Transverse colon (tissue), 4 donors: Measurements from ENCODE around the gene FRYL. TPM values are rescaled to one million over a fixed set of nuclear protein-coding genes. Genes with fewer than 3 reads are reported as not detected.

Experiments
- DNase-seq: peaks from one replicate; pipeline ENCODE4 v3.0.0-alpha.2; 2019
- H3K27ac ChIP-seq, 4 donors: fragments of 200-600 bp; sonication (generic); 2 replicates each; pipeline ENCODE4 v1.5.1; 2016 to 2018; ENCODE audit warnings: inconsistent platforms in 4 of 4
- H3K27me3 ChIP-seq: fragments of 200-600 bp; sonication (generic); 2 replicates; pipeline ENCODE4 v1.5.1; 2017; ENCODE audit warnings: inconsistent platforms
- H3K36me3 ChIP-seq, 4 donors: fragments of 200-600 bp; sonication (generic); 2 replicates each; pipeline ENCODE4 v1.5.1; 2017 to 2019; ENCODE audit warnings: inconsistent platforms in 4 of 4
- H3K4me1 ChIP-seq, 4 donors: fragments of 200-600 bp; sonication (generic); 2 replicates each; pipeline ENCODE4 v1.5.1; 2017 to 2020; ENCODE audit warnings: inconsistent platforms in 4 of 4
- H3K4me3 ChIP-seq, 4 donors: fragments of 200-600 bp; sonication (generic); 1 replicate in 1 of 4; 2 replicates in 3 of 4; pipeline versions ENCODE4 v1.5.1 to v1.6.1; 2017 to 2019; ENCODE audit warnings: inconsistent platforms in 4 of 4
- H3K9me3 ChIP-seq, 2 donors: fragments of 200-600 bp; sonication (generic); 2 replicates each; pipeline ENCODE4 v1.5.1; 2017 to 2019; ENCODE audit warnings: inconsistent platforms in 2 of 2
- EP300 ChIP-seq: sonication (generic); formaldehyde crosslinking; IDR thresholded peaks from one replicate; pipeline ENCODE4 v1.6.1; 2017; ENCODE audit warnings: antibody characterized with exemption, low read depth
- POLR2A ChIP-seq: fragments of 450-650 bp; IDR thresholded peaks from one replicate; pipeline ENCODE4 v1.6.1; 2016; ENCODE audit warnings: antibody characterized with exemption, mild to moderate bottlenecking, moderate library complexity
- POLR2AphosphoS5 ChIP-seq, 3 donors: sonication (generic); formaldehyde crosslinking; IDR thresholded peaks; one replicate each; pipeline ENCODE4 v1.6.1; 2016; ENCODE audit warnings: antibody characterized with exemption in 3 of 3
- WGBS, 2 donors: methylation state at CpG; one replicate each; pipeline ENCODE4 v1.1.5; 2018; ENCODE audit warnings: low coverage in 1 of 2; 5-methylcytosine and 5-hydroxymethylcytosine counted together
- in situ Hi-C, 4 donors: fragments of 200-750 bp; cut with MboI; loops; one replicate each; pipeline versions ENCODE4 v1.15.0 to v1.15.1; 2017; ENCODE audit warnings: low sequenced_read_pairs in 3 of 4, low pct_ligation_motif_present in 1 of 4, low pct_unique_long_range_greater_than_20kb in 1 of 4
- intact Hi-C: fragments of 100-400 bp; cut with DNase I; formaldehyde crosslinking; loops from one replicate; pipeline ENCODE4 v1.15.1; 2023; ENCODE audit warnings: low total_unique reads
- total RNA-seq, 4 donors: library from RNA; depleted of rRNA; stranded (reverse); fragments of >200 nt; gene quantifications; one replicate each; pipeline ENCODE4 v1.1.0, GENCODE V29; 2016
- TF ChIP-seq, protein P1 (sequence below), 5 experiments: fragments of 200-600 bp in 3 of 5; fragments of 450-650 bp in 2 of 5; sonication (generic) in 3 of 5; IDR thresholded peaks; 1 replicate in 2 of 5; 2 replicates in 3 of 5; pipeline ENCODE4 v1.5.1; 2016 to 2017; ENCODE audit warnings: antibody characterized with exemption in 5 of 5, inconsistent platforms in 3 of 5, mild to moderate bottlenecking in 2 of 5, moderate library complexity in 1 of 5

Gene FRYL
- total RNA-seq, 4 donors from 2014 or later: 477 to 645 (median 545) TPM

DNA sequence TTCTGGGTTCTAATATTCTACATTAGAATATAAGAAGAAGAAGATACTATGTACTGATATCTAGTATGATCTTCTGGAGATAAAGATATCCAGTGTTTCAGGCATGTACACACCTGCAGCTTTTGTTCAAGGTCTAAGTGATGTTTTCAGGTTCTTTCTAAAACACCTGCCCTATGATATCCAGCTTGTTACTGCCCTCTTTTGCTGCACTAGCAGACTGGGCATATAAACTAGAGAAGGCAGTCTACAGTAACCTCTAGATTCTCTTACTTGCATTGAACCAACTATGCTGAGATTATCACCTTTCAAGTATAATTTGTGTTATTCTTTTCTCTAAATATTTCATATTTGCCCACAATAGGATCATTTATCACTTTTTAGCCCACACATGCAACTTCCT is 1.9 kb upstream of the FRYL start:
- Histone ChIP-seq H3K4me1 (peaks cover 4 to 24% (median 20%) of the 10 kb centered on the region in 4 donors), H3K27me3 (no peaks in the 10 kb centered on the region), H3K36me3 (no peaks in the 10 kb centered on the region), H3K4me3 (no peak overlapping the region), H3K27ac (peak overlapping the region in 1 of 4 donors; percentile 98), H3K9me3 (no peaks in the 10 kb centered on the region)
- intact Hi-C loops (no loop called here), in situ Hi-C loops (loop anchor here in 3 of 4 donors (10.0 to 25.0 kb wide), 3 partner anchors 53 to 445 kb away; partner anchors contain the start of genes SLAIN2 (in 2 of the 3) and OCIAD1 (in 1 of the 3))
- no peak for DNase-seq
- TF ChIP-seq POLR2AphosphoS5 (IDR thresholded peaks at IDR 0.05) (no peak), EP300 (no peak), POLR2A (no peak)
- TF ChIP-seq, protein P1, sequence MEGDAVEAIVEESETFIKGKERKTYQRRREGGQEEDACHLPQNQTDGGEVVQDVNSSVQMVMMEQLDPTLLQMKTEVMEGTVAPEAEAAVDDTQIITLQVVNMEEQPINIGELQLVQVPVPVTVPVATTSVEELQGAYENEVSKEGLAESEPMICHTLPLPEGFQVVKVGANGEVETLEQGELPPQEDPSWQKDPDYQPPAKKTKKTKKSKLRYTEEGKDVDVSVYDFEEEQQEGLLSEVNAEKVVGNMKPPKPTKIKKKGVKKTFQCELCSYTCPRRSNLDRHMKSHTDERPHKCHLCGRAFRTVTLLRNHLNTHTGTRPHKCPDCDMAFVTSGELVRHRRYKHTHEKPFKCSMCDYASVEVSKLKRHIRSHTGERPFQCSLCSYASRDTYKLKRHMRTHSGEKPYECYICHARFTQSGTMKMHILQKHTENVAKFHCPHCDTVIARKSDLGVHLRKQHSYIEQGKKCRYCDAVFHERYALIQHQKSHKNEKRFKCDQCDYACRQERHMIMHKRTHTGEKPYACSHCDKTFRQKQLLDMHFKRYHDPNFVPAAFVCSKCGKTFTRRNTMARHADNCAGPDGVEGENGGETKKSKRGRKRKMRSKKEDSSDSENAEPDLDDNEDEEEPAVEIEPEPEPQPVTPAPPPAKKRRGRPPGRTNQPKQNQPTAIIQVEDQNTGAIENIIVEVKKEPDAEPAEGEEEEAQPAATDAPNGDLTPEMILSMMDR (IDR thresholded peaks at IDR 0.05): no peak

DNA sequence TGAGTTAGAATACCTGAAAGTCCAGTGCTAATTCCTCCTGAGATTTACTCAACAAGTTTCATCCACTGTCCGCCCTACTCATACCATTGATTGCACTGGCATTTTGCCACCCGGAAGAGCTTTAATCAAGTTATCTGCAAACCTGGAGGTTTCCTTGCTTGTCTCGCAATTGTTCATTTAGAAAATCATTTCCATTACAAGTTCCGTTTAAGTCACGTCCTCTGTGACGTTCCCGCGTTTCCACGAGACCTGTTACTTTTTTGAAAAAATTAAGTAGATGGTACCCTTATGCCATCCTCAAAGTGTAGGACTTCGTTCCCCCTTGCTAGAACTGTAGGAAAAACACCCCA is 761 bp upstream of the FRYL start:
- DNase-seq: peak; percentile 60
- H3K4me3 ChIP-seq: peak overlapping the region; percentile 37 to 97 (median 79)
- in situ Hi-C loops: loop anchor here in 3 of 4 donors (10.0 to 25.0 kb wide), 3 partner anchors 54 to 444 kb away; partner anchors contain the start of genes SLAIN2 (in 2 of the 3) and OCIAD1 (in 1 of the 3)
- H3K9me3 ChIP-seq: no peaks in the 10 kb centered on the region
- no peaks in the 10 kb centered on the region for H3K27me3 ChIP-seq
- TF ChIP-seq POLR2A (no peak), POLR2AphosphoS5 (IDR thresholded peaks at IDR 0.05) (no peak)
- no peaks in the 10 kb centered on the region for H3K36me3 ChIP-seq
- H3K4me1 ChIP-seq: peaks cover 14 to 35% (median 28%) of the 10 kb centered on the region in 4 donors
- H3K27ac ChIP-seq: peak overlapping the region; percentile 87 to 99 (median 98)
- WGBS, 2 donors: 0 to 1% methylated on average over 1 to 10 of the region's 10 CpGs
- intact Hi-C loops: no loop called here

DNA sequence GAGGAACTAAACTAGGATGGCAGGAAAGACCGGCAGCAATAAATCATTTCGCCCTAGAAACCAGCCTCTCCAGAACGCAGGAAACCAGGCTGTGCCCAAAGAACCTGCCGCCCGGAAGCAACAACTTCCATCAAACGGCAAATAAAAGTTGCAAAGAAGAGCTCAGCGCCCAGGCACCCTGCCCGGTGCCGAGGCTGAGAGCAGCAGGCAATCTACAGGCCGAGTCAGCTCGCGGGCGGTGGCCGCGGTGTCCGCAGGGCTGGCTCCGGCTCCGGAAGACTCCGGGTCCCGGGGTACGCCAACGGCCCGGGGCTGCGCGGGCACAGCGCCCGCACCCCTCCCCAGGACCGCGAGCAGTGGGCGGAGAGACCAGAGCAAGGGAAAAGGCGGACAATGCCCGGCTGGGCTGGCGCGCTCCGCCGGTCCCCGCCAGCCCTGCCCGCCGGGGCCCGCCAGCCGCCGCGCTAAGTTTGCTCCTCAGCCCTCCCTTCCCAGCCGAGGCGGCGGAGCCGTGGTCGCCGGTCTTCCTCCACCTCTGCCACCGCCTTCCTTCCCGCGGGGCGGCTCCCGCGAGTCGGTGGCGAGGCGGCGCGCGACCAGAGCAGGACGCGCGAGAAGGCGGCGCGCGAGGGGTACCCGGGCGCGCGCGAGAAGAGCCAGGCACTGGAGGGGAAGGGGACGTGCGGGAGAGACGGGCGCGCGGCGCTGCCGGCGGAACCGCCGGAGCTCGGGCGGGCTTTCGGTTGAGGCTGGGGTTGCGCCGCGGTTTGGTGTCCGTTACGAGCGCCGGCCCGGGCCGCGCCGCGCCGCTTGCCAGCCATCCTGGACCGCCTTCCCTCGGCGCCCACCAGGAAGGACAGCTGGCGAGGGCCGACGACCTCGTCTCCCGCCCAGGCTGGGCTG is 733 bp downstream of the FRYL start:
- H3K27me3 ChIP-seq: no peaks in the 10 kb centered on the region
- peak; percentile 68 for DNase-seq
- H3K9me3 ChIP-seq: no peaks in the 10 kb centered on the region
- TF ChIP-seq POLR2AphosphoS5 (IDR thresholded peaks at IDR 0.05) (peak in 2 of 3 donors; percentile 26 to 46), POLR2A (no peak)
- TF ChIP-seq, protein P1 (IDR thresholded peaks at IDR 0.05): peak in 1 of 5 experiments; percentile 2
- peak overlapping the region; percentile 67 to 97 (median 88) for H3K4me3 ChIP-seq
- peak overlapping the region; percentile 96 to 99 (median 98) for H3K27ac ChIP-seq
- H3K36me3 ChIP-seq: no peaks in the 10 kb centered on the region
- in situ Hi-C loops: loop anchor here in 2 of 4 donors (25.0 kb wide), 2 partner anchors 183 to 442 kb away; partner anchors contain the start of gene SLAIN2 (in 2 of the 2)
- peaks cover 17 to 47% (median 33%) of the 10 kb centered on the region in 4 donors for H3K4me1 ChIP-seq
- WGBS, 2 donors: 0% methylated on average over 75 of the region's 108 CpGs; no CpG with 5 or more reads in 1 of the 2 donors
- intact Hi-C loops: loop anchor here (2.0 kb wide), 1 partner anchor 51 kb away; the partner anchor contains the start of gene OCIAD1

DNA sequence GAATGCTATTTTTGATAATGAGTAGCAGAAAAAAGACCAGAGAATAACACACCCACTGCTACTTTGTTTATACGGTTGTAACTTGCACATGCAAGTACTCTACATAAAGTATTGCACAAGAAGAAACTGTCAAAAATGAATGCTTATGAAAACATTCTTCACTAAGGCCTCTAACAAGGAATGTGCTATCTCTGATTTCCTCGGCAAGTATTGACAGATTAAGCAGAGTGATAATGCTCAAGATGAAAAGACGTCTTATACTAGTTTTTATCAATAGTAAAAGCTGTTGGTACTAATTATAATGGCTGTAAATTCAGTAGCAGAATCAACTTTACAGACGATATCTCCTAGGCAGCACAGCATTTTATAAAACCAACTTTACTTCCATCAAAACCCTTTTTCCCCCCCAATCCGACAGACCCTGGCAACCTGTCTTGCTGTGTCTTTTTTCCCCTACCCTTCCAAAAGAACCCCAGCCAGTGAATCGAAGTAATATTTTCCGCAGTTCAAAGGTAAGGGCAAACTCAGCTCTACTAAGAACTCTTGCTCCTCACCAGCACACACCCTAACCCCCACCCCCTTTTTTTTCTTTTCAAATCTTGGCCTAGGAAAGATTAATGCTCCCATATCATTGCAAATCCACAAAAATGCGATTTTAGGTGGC is 1.5 kb downstream of the FRYL start:
- TF ChIP-seq POLR2AphosphoS5 (IDR thresholded peaks at IDR 0.05): peak in 1 of 3 donors; percentile 36
- TF ChIP-seq, protein P1 (IDR thresholded peaks at IDR 0.05): no peak
- DNase-seq: no peak
- H3K4me3 ChIP-seq: peak overlapping the region; percentile 67 to 97 (median 88)
- no peaks in the 10 kb centered on the region for H3K9me3 ChIP-seq
- 0 to 3% methylated on average over 6 to 8 of the region's 8 CpGs for WGBS, 2 donors
- H3K36me3 ChIP-seq: no peaks in the 10 kb centered on the region
- intact Hi-C loops (loop anchor here (2.0 kb wide), 1 partner anchor 52 kb away; the partner anchor contains the start of gene OCIAD1), in situ Hi-C loops (loop anchor here in 2 of 4 donors (25.0 kb wide), 2 partner anchors 184 to 441 kb away; partner anchors contain the start of gene SLAIN2 (in 2 of the 2))
- H3K27ac ChIP-seq: peak overlapping the region; percentile 96 to 99 (median 98)
- H3K27me3 ChIP-seq: no peaks in the 10 kb centered on the region
- H3K4me1 ChIP-seq: peaks cover 17 to 54% (median 33%) of the 10 kb centered on the region in 4 donors
